Activated naive CD8-positive, alpha-beta T cell treated with anti-CD3 and anti-CD28 coated beads, Interleukin-2, amount 10 ng/mL, durations not matched to agents 7 days and 5 days (primary cell): Measurements from ENCODE around the gene MALAT1. TPM values are rescaled to one million over a fixed set of nuclear protein-coding genes. Genes with fewer than 3 reads are reported as not detected.

ENCODE experiments used
- ATAC-seq: fragments of 150-1000 bp; cut with Tn5 transposase; one replicate; pipeline ENCODE4 v1.10.0; 2021; ENCODE audit warnings: low read depth, moderate library complexity
- POLR2A ChIA-PET: fragments of 350-600 bp; sonication (Branson Sonifier 250); formaldehyde crosslinking; loops from one replicate; lab custom pipeline; 2021; ENCODE audit warnings: antibody characterized with exemption; lab: Charles Lee
- DNase-seq: peaks from one replicate; pipeline ENCODE4 v3.0.0; 2021
- H3K27ac Mint-ChIP-seq: one replicate; pipeline ENCODE4 v1.8.0; 2022; ENCODE audit warnings: mild to moderate bottlenecking, mixed read lengths
- H3K27me3 Mint-ChIP-seq: one replicate; pipeline ENCODE4 v1.8.0; 2022; ENCODE audit warnings: mild to moderate bottlenecking, moderate library complexity, mixed read lengths
- H3K36me3 Mint-ChIP-seq: one replicate; pipeline ENCODE4 v1.8.0; 2021; ENCODE audit warnings: mild to moderate bottlenecking, mixed read lengths
- H3K4me1 Mint-ChIP-seq: one replicate; pipeline ENCODE4 v1.8.0; 2021; ENCODE audit warnings: mixed read lengths
- H3K4me3 Mint-ChIP-seq: one replicate; pipeline ENCODE4 v1.8.0; 2022; ENCODE audit warnings: mild to moderate bottlenecking, moderate library complexity, mixed read lengths
- H3K9me3 Mint-ChIP-seq: one replicate; pipeline ENCODE4 v1.8.0; 2021; ENCODE audit warnings: mixed read lengths
- total RNA-seq, 2 experiments: library from RNA; stranded (reverse); gene quantifications; one replicate each; pipeline ENCODE4 v1.2.3, GENCODE V29; 2021

The MALAT1 gene
- total RNA-seq, 2 experiments from 2014 or later, result 13,719 to 14,448 TPM

- peak overlapping the region; percentile 87 for H3K27ac Mint-ChIP-seq
- peaks cover 56% of the 10 kb centered on the region for H3K4me1 Mint-ChIP-seq
- POLR2A ChIA-PET, result interaction anchor here (1.0 to 3.5 kb wide), 3 partner anchors 10 to 16 kb away, joined by 4 to 38 read pairs (median 20); partner anchors contain the start of genes FAM89B and ZNRD2
- no peaks in the 10 kb centered on the region for H3K27me3 Mint-ChIP-seq
- no peak for ATAC-seq
- H3K9me3 Mint-ChIP-seq, result no peaks in the 10 kb centered on the region
- H3K4me3 Mint-ChIP-seq, result peak overlapping the region; percentile 86
- DNase-seq, result peak; percentile 39
- H3K36me3 Mint-ChIP-seq, result peaks cover 12% of the 10 kb centered on the region
Observed at GRCh38 chr11:65555693-65556231, 56.9 kb downstream of the MALAT1 start.

Other genes with a start within 250 kb of the MALAT1 start
- 10 to 100 TPM; 57.3 to 62.2 TPM for gene POLA2, start 237.1 kb upstream of the MALAT1 start, total RNA-seq
- 1 to 10 TPM in 1 of 2 experiments, under 1 TPM in 1; 0.51 to 1.7 TPM for gene CDC42EP2, start 184.2 kb upstream of the MALAT1 start, total RNA-seq
- 10 to 100 TPM; 80.2 to 82.7 TPM for gene DPF2, start 165.2 kb upstream of the MALAT1 start, total RNA-seq
- 1 to 10 TPM in 1 of 2 experiments, under 1 TPM in 1; 0.97 to 1.2 TPM for gene TIGD3, start 144.3 kb upstream of the MALAT1 start, total RNA-seq
- 10 to 100 TPM; 25.5 to 29.6 TPM for gene SLC25A45, start 116.4 kb upstream of the MALAT1 start, total RNA-seq
- gene FRMD8, start 112.4 kb upstream of the MALAT1 start, total RNA-seq, result 10 to 100 TPM; 51.5 to 55.4 TPM
- 100 to 1,000 TPM; 402 to 407 TPM for gene NEAT1, start 76.2 kb upstream of the MALAT1 start, total RNA-seq
- gene SCYL1, start 26.0 kb downstream of the MALAT1 start, total RNA-seq, result 10 to 100 TPM; 74.2 to 74.9 TPM
- gene LTBP3, start 59.3 kb downstream of the MALAT1 start, total RNA-seq, result 100 to 1,000 TPM; 116 to 119 TPM
- gene ZNRD2, start 71.4 kb downstream of the MALAT1 start, total RNA-seq, result 10 to 100 TPM; 27.2 to 30.0 TPM
- 10 to 100 TPM; 40.9 to 44.1 TPM for gene FAM89B, start 73.5 kb downstream of the MALAT1 start, total RNA-seq
- gene EHBP1L1, start 77.0 kb downstream of the MALAT1 start, total RNA-seq, result 100 to 1,000 TPM; 118 to 120 TPM
- 1 to 10 TPM in 1 of 2 experiments, under 1 TPM in 1; 0.96 to 1.0 TPM for gene KCNK7, start 96.8 kb downstream of the MALAT1 start, total RNA-seq
- 10 to 100 TPM; 69.9 to 73.1 TPM for gene MAP3K11, start 115.2 kb downstream of the MALAT1 start, total RNA-seq
- gene PCNX3, start 116.7 kb downstream of the MALAT1 start, total RNA-seq, result 10 to 100 TPM; 57.2 to 60.2 TPM
- 100 to 1,000 TPM; 245 to 266 TPM for gene SIPA1, start 139.1 kb downstream of the MALAT1 start, total RNA-seq
- gene RELA, start 163.9 kb downstream of the MALAT1 start, total RNA-seq, result 100 to 1,000 TPM; 112 to 117 TPM
- 10 to 100 TPM; 75.6 to 82.6 TPM for gene KAT5, start 213.2 kb downstream of the MALAT1 start, total RNA-seq
- gene RNASEH2C, start 221.8 kb downstream of the MALAT1 start, total RNA-seq, result 10 to 100 TPM; 74.8 to 84.2 TPM